Neural crest cell (in vitro differentiated cells): ENCODE measurements around the gene SDSL. TPM values are rescaled to one million over a fixed set of nuclear protein-coding genes. Genes with fewer than 3 reads are reported as not detected.

ENCODE experiments used
- DNase-seq: peaks from one replicate; pipeline ENCODE4 v3.0.0; 2021; ENCODE audit warnings: low read depth, mixed read lengths, low spot score
- H3K27ac Mint-ChIP-seq: one replicate; pipeline ENCODE4 v1.8.0; 2021; ENCODE audit warnings: mild to moderate bottlenecking, mixed read lengths; ENCODE audit not compliant: unreplicated experiment
- H3K27me3 Mint-ChIP-seq: 2 replicates; pipeline ENCODE4 v1.8.0; 2021; ENCODE audit warnings: low read depth, mild to moderate bottlenecking, mixed read lengths
- H3K36me3 Mint-ChIP-seq: 2 replicates; pipeline ENCODE4 v1.8.0; 2021; ENCODE audit warnings: low read depth, mild to moderate bottlenecking, mixed read lengths
- H3K4me1 Mint-ChIP-seq: 2 replicates; pipeline ENCODE4 v1.8.0; 2021; ENCODE audit warnings: mixed read lengths
- H3K4me3 Mint-ChIP-seq: one replicate; pipeline ENCODE4 v1.8.0; 2021; ENCODE audit warnings: mild to moderate bottlenecking, mixed read lengths
- H3K9me3 Mint-ChIP-seq: 2 replicates; pipeline ENCODE4 v1.8.0; 2021; ENCODE audit warnings: mixed read lengths
- CTCF ChIP-seq: fragments of 200-600 bp; sonication (generic); conservative IDR thresholded peaks from 2 replicates; pipeline ENCODE4 v1.5.0; 2021; ENCODE audit warnings: antibody characterized with exemption, mild to moderate bottlenecking
- total RNA-seq: library from RNA; stranded (reverse); gene quantifications from 2 replicates; pipeline ENCODE4 v1.2.1, GENCODE V29; 2021

SDSL gene
- total RNA-seq, 1 donor from 2014 or later = 1.5 TPM

DNA sequence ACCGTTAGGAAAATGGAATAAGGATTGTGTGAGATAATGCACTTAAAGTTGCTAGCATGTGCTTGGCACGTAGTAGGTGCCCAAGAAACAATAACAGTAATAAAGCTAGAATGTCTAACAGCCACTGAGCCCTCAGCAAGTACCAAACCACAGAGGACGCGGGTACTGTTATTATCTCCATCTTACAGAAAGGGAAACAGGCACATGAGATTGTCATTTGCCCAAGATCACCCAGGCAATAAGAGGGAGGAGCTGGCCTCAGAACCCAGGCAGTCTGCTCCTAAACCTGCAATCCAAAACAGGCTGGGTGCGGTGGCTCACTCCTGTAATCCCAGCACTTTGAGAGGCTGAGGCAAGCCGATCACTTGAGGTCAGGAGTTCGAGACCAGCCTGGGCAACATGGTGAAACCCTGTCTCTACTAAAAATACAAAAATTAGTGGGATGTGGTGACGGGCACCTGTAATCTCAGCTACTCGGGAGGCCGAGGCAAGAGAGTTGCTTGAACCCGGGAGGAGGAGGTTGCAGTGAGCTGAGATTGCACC is 13.4 kb upstream of the SDSL start:
- Mint-ChIP-seq H3K4me3 (no peak overlapping the region), H3K4me1 (peaks cover 8% of the 10 kb centered on the region), H3K27ac (no peak overlapping the region), H3K36me3 (no peaks in the 10 kb centered on the region), H3K9me3 (no peaks in the 10 kb centered on the region), H3K27me3 (peaks cover 11% of the 10 kb centered on the region)
- TF ChIP-seq CTCF = no peak
- DNase-seq = no peak

DNA sequence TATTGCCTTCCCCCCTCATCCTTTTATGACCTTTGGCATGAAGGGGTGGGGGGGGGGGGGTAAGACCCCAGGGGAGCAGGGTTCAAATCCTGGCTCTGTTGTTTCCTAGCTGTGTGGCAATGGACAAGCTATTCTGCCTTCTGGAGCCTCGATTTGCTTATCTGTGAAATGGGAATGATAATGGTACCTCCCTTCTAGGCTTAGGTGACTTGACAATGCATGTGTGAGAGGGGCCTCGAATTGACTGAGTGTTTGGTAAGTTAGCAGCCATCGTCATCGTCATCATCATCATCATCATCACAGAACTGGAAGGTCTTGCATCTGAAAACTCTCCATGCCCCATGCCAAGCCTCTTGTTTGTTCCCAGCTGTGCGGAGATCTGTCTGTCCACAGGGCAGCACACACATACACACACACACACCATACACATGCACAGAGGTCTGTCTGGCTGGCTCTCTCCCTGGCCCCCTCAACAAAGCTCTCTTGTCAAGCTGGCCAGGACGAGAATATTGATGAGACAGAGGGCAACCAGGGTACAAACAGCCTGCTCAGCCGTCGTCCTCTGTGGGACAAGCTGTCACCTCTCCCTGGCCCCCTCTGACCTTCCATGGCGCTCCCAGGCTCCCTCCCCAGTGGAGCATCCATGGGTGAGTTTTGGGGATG is 12.6 kb upstream of the SDSL start:
- Mint-ChIP-seq H3K27me3 (peaks cover 12% of the 10 kb centered on the region), H3K4me1 (peaks cover 8% of the 10 kb centered on the region), H3K9me3 (no peaks in the 10 kb centered on the region), H3K4me3 (no peak overlapping the region), H3K27ac (no peak overlapping the region), H3K36me3 (no peaks in the 10 kb centered on the region)
- TF ChIP-seq CTCF = no peak
- no peak for DNase-seq

- Mint-ChIP-seq H3K27me3 (peaks cover 16% of the 10 kb centered on the region), H3K4me3 (no peak overlapping the region), H3K36me3 (no peaks in the 10 kb centered on the region), H3K9me3 (no peaks in the 10 kb centered on the region), H3K4me1 (peaks cover 8% of the 10 kb centered on the region), H3K27ac (no peak overlapping the region)
- no peak for TF ChIP-seq CTCF
- no peak for DNase-seq
Observed at GRCh38 chr12:113413488-113413939, 8.7 kb upstream of the SDSL start.

- Mint-ChIP-seq H3K27ac (no peak overlapping the region), H3K36me3 (no peaks in the 10 kb centered on the region), H3K4me3 (no peak overlapping the region), H3K4me1 (peaks cover 6% of the 10 kb centered on the region), H3K9me3 (no peaks in the 10 kb centered on the region), H3K27me3 (peaks cover 16% of the 10 kb centered on the region)
- TF ChIP-seq CTCF = no peak
- DNase-seq = no peak
Observed at GRCh38 chr12:113414519-113415038, 7.6 kb upstream of the SDSL start.

GRCh38 chr12:113416091-113416754 is 6.0 kb upstream of the SDSL start:
- Mint-ChIP-seq H3K27ac (no peak overlapping the region), H3K36me3 (no peaks in the 10 kb centered on the region), H3K9me3 (no peaks in the 10 kb centered on the region), H3K4me1 (no peaks in the 10 kb centered on the region), H3K27me3 (peaks cover 9% of the 10 kb centered on the region), H3K4me3 (no peak overlapping the region)
- DNase-seq = no peak
- TF ChIP-seq CTCF = no peak
